Measurements from ENCODE around the gene PNLDC1.

The PNLDC1 gene

DNA sequence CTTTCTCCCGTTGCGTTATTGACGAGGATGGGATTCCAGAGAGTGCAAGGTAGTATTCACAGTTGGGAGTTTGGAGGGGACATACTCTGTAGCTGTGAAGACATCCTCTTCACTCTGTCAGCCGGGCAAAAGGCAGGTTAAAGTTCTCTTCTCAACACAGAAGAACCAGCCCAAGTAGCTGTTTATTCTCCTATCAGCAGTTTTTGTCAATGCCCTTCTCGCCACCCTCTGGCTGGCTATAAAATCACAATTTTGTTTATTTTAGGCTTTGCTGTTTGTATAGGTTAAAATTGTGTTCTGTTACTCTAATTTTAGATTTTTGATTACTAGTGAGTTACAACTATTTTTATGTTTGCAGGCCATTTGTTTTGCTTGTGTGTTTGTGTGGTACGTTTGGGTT is 52.8 kb downstream of the PNLDC1 start:
- peak; percentile 10 for DNase-seq

GRCh38 chr6:159853754-159854153 is 53.7 kb downstream of the PNLDC1 start:
- DNase-seq, result no peak

- DNase-seq, result no peak
Observed at GRCh38 chr6:159854959-159855358, 54.9 kb downstream of the PNLDC1 start.

- no peak for DNase-seq
Observed at GRCh38 chr6:159858259-159858658, 58.2 kb downstream of the PNLDC1 start.

GRCh38 chr6:159860482-159860881 is 60.4 kb downstream of the PNLDC1 start:
- no peak for DNase-seq

DNA sequence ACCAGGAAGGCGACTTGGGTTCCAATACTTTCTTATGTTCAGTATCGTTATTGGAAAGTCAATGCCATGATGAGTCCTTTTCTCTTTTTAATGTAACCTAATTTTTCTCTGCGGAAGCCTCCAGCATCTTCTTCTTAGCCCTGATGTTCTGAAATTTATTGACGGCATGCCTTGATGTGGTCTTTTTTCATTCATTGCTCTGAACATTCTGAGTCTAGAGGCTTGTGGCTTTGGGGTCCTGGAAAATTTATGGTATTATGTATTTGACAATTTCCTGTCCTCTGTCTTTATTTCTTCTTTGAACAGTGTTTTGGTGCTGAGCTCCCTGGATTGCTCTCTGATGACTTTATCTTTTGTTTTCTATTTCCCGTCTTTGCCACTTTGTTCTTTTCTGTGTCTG is 62.0 kb downstream of the PNLDC1 start:
- no peak for DNase-seq

DNA sequence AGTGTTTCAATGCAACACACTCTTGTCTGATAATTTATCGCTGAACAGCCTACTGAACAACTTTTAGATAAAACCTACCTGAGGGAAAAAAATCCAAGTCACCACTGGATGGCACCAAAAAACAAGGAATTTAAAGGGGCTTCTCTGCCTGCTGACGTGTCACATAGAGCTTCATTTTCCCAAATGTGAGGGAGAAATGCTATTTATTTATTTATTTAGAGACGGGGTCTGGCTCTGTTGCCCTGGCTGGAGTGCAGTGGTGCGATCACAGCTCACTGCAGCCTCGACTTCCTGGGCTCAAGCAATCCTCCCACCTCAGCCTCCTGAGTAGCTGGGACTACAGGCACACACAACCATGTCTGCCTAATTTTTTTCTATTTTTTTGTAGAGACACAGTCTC is 63.3 kb downstream of the PNLDC1 start:
- peak; percentile 32 for DNase-seq

DNA sequence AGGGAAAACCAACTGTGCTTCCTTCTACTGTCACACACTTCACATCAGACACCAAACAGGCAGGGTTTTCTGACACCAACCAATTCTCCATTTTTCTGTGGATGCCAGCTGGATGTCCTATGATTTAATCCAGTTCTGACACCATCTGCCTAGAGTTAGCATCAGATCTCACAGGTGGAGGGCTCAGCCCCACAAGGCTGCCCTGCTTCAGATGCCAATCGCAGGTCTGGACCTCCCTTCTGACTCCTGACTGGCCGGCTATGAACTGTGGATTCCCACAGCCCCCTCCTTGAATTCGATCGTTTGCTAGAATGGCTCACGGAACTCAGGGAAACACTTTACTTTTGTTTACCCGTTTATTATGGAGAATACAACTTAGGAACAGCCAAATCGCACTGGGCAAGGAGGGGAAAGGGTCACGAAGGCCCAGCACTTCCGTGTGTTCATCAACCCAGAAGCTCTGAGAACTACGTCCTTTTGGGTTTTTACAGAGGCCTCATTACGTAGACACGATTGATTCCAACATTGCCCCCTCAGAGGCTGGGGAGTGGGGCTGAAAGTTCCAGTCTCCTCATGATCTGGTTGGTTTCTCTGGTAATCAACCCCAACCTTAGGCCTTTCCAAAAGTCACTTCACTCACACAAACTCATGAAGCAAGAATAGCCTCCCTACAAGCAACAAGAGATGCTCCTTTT is 65.3 kb downstream of the PNLDC1 start:
- DNase-seq, result no peak

- DNase-seq, result no peak
Observed at GRCh38 chr6:159866286-159867247, 66.5 kb downstream of the PNLDC1 start.

Measured in stimulated activated CD8-positive, alpha-beta memory T cell treated with anti-CD3 and anti-CD28 coated beads, Interleukin-4, amount 100 ng/mL, for 48 hours (primary cell).